Ascending aorta (tissue), 2 donors: ENCODE measurements around the gene USP5. TPM values are rescaled to one million over a fixed set of nuclear protein-coding genes. Genes with fewer than 3 reads are reported as not detected.

ENCODE experiments used
- DNase-seq, 2 donors: peaks; one replicate each; pipeline ENCODE4 v3.0.0-alpha.2; 2019; ENCODE audit warnings: low spot score in 2 of 2
- H3K27ac ChIP-seq, 2 donors: fragments of 200-600 bp; sonication (generic); one replicate each; pipeline ENCODE4 v1.5.1; 2016 to 2017; ENCODE audit warnings: mild to moderate bottlenecking in 1 of 2
- H3K27me3 ChIP-seq: fragments of 200-600 bp; sonication (generic); one replicate; pipeline ENCODE4 v1.5.1; 2017
- H3K36me3 ChIP-seq, 2 donors: fragments of 200-600 bp; sonication (generic); one replicate each; pipeline ENCODE4 v1.5.1; 2016
- H3K4me1 ChIP-seq, 2 donors: fragments of 200-600 bp; sonication (generic); one replicate each; pipeline ENCODE4 v1.5.1; 2016 to 2017; ENCODE audit warnings: mild to moderate bottlenecking in 1 of 2
- H3K4me3 ChIP-seq, 2 donors: fragments of 200-600 bp; sonication (generic); one replicate each; pipeline ENCODE4 v1.5.1; 2016 to 2017; ENCODE audit warnings: mild to moderate bottlenecking in 1 of 2
- H3K9me3 ChIP-seq, 2 donors: fragments of 200-600 bp; sonication (generic); one replicate each; pipeline ENCODE4 v1.5.1; 2016
- CTCF ChIP-seq, 3 experiments: fragments of 200-600 bp in 2 of 3; fragments of 450-650 bp in 1 of 3; sonication (generic) in 2 of 3; IDR thresholded peaks; one replicate each; pipeline ENCODE4 v1.5.1; 2016 to 2019; ENCODE audit warnings: antibody characterized with exemption in 3 of 3, mild to moderate bottlenecking in 1 of 3, moderate library complexity in 1 of 3
- intact Hi-C: fragments of 100-400 bp; cut with DNase I; formaldehyde crosslinking; loops from one replicate; pipeline ENCODE4 v1.15.1; 2023
- total RNA-seq: library from RNA; depleted of rRNA; stranded (reverse); fragments of >200 nt; gene quantifications from one replicate; pipeline ENCODE4 v1.1.0, GENCODE V29; 2016

USP5 gene
- total RNA-seq, 1 donor from 2014 or later = 46.2 TPM

- H3K36me3 ChIP-seq = peaks cover 15 to 35% of the 10 kb centered on the region in 2 donors
- no peak for TF ChIP-seq CTCF (IDR thresholded peaks at IDR 0.05)
- intact Hi-C loops = no loop called here
Observed at GRCh38 chr12:6832125-6832524, 19.8 kb upstream of the USP5 start.

GRCh38 chr12:6833189-6833890, 18.6 kb upstream of the USP5 start:
- no peak overlapping the region for H3K27ac ChIP-seq
- DNase-seq = no peak

More at GRCh38 chr12:6832125-6832524, 19.8 kb upstream of the USP5 start:
- H3K27me3 ChIP-seq = no peaks in the 10 kb centered on the region
- H3K4me3 ChIP-seq = no peak overlapping the region
- no peaks in the 10 kb centered on the region for H3K9me3 ChIP-seq
- no peak for DNase-seq
- H3K4me1 ChIP-seq = peaks cover 0 to 7% of the 10 kb centered on the region in 2 donors
- no peak overlapping the region for H3K27ac ChIP-seq

GRCh38 chr12:6834254-6834653, 17.7 kb upstream of the USP5 start:
- DNase-seq = no peak
- Histone ChIP-seq H3K27ac (no peak overlapping the region), H3K4me1 (no peaks in the 10 kb centered on the region), H3K4me3 (no peak overlapping the region), H3K36me3 (peaks cover 29 to 56% of the 10 kb centered on the region in 2 donors), H3K27me3 (no peaks in the 10 kb centered on the region), H3K9me3 (no peaks in the 10 kb centered on the region)
- intact Hi-C loops = no loop called here
- no peak for TF ChIP-seq CTCF (IDR thresholded peaks at IDR 0.05)

More at GRCh38 chr12:6833189-6833890, 18.6 kb upstream of the USP5 start:
- H3K36me3 ChIP-seq = peaks cover 25 to 47% of the 10 kb centered on the region in 2 donors
- H3K4me3 ChIP-seq = no peak overlapping the region
- no peak for TF ChIP-seq CTCF (IDR thresholded peaks at IDR 0.05)
- H3K4me1 ChIP-seq = no peaks in the 10 kb centered on the region
- H3K9me3 ChIP-seq = no peaks in the 10 kb centered on the region
- intact Hi-C loops = no loop called here
- H3K27me3 ChIP-seq = no peaks in the 10 kb centered on the region

- Histone ChIP-seq H3K4me1 (no peaks in the 10 kb centered on the region), H3K36me3 (peaks cover 32 to 61% of the 10 kb centered on the region in 2 donors), H3K27ac (no peak overlapping the region), H3K27me3 (no peaks in the 10 kb centered on the region), H3K4me3 (no peak overlapping the region), H3K9me3 (no peaks in the 10 kb centered on the region)
- intact Hi-C loops = no loop called here
- no peak for DNase-seq
- TF ChIP-seq CTCF (IDR thresholded peaks at IDR 0.05) = no peak
Observed at GRCh38 chr12:6834873-6835272, 17.1 kb upstream of the USP5 start.

GRCh38 chr12:6836851-6837250, 15.1 kb upstream of the USP5 start:
- Histone ChIP-seq H3K4me1 (no peaks in the 10 kb centered on the region), H3K27ac (no peak overlapping the region), H3K4me3 (no peak overlapping the region), H3K27me3 (no peaks in the 10 kb centered on the region), H3K36me3 (peaks cover 33 to 51% of the 10 kb centered on the region in 2 donors), H3K9me3 (no peaks in the 10 kb centered on the region)
- intact Hi-C loops = no loop called here
- no peak for DNase-seq
- no peak for TF ChIP-seq CTCF (IDR thresholded peaks at IDR 0.05)
